Activated T-helper 2 cell treated with anti-CD3 and anti-CD28 coated beads, Interferon-gamma antibody, Interleukin-2, Interleukin-4, amounts not matched to agents 10 μg/mL and 5 μg/mL and 100 μg/mL, durations not matched to agents 14 hours and 24 hours and 36 hours (primary cell): ENCODE results near the gene DLGAP4. TPM values are rescaled to one million over a fixed set of nuclear protein-coding genes. Genes with fewer than 3 reads are reported as not detected.

ENCODE experiments used
- DNase-seq: peaks from one replicate; pipeline ENCODE4 v3.0.0; 2021; ENCODE audit warnings: low spot score
- H3K27ac Mint-ChIP-seq: one replicate; pipeline ENCODE4 v1.8.0; 2021; ENCODE audit warnings: mixed read lengths
- H3K27me3 Mint-ChIP-seq: one replicate; pipeline ENCODE4 v1.8.0; 2021; ENCODE audit warnings: low read depth, mixed read lengths
- H3K36me3 Mint-ChIP-seq: one replicate; pipeline ENCODE4 v1.8.0; 2021; ENCODE audit warnings: low read depth, mixed read lengths
- H3K4me1 Mint-ChIP-seq: one replicate; pipeline ENCODE4 v1.8.0; 2021; ENCODE audit warnings: low read depth, mixed read lengths
- H3K4me3 Mint-ChIP-seq: one replicate; pipeline ENCODE4 v1.8.0; 2021; ENCODE audit warnings: low read depth, mild to moderate bottlenecking, moderate library complexity, mixed read lengths
- H3K9me3 Mint-ChIP-seq: one replicate; pipeline ENCODE4 v1.8.0; 2021; ENCODE audit warnings: mixed read lengths
- intact Hi-C: fragments of 100-400 bp; cut with micrococcal nuclease; formaldehyde crosslinking; loops from one replicate; pipeline ENCODE4 v1.15.1; 2023
- total RNA-seq: library from RNA; stranded (reverse); gene quantifications from 2 replicates; pipeline ENCODE4 v1.2.3, GENCODE V29; 2022

DLGAP4 gene
- total RNA-seq, 1 donor from 2014 or later: 37.4 TPM

DNA sequence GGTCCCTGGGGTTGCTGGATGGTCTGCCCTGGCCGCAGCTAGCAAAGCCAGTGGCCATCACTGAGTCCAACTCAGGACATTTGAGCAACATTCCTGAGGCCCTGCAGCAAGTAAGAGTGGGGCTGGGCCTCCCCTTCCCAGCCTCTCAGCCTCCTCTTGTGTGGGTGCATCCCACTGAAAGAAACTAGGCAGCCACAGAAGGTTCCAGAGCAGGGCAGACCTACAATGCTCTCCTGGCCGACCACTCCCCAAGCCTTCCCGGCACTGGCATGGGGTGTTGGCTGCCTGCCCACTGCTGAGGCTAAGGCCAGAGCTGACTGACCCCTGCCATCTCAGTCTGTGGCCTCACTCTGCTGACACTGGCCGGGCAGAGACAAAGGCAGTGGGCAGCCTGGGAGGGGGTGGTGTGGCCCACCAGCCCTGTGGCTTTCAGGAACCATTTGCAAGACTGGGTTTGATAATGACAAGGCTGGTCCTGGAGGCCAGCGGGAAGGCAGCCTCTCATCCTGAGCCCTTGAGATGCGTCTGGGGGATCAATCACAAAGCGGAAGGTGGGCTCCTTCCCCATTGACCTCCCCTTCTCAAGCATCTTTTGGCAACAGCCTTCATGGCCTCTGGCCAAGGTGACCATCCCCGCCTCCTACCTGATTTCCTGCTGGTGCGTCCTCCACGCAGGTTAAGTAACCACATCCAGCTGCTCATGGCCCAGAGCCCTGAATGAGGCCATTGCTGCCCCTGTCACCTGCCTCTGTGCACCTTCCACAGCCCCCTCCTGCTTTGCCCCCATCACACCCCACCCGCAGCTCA lies 9.6 kb downstream of the DLGAP4 start:
- Mint-ChIP-seq H3K27me3 (no peaks in the 10 kb centered on the region), H3K9me3 (no peaks in the 10 kb centered on the region), H3K36me3 (no peaks in the 10 kb centered on the region), H3K4me1 (no peaks in the 10 kb centered on the region), H3K27ac (no peak overlapping the region), H3K4me3 (no peak overlapping the region)
- DNase-seq: no peak
- intact Hi-C loops: no loop called here

DNA sequence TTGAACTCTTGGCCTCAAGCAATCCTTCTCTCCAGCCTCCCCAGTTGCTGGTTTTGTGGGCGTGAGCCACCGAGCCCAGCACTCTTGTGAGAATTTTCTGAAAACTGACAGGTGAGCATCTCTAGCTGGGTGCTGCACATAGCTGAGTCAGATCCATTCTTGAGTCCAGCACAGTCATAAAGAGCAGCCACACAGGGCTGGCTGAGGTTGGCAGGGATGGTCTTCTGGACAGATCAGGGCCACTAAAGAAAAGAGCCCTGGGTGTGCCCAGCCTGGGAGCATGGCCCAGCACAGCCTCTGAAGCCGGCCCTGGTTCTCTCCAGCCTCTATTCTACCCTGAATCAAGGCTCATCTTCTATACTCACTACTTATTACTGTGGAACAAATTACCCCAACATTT lies 11.5 kb downstream of the DLGAP4 start:
- H3K27me3 Mint-ChIP-seq: no peaks in the 10 kb centered on the region
- no peaks in the 10 kb centered on the region for H3K36me3 Mint-ChIP-seq
- no peak for DNase-seq
- H3K4me1 Mint-ChIP-seq: no peaks in the 10 kb centered on the region
- no peak overlapping the region for H3K4me3 Mint-ChIP-seq
- intact Hi-C loops: no loop called here
- H3K27ac Mint-ChIP-seq: no peak overlapping the region
- no peaks in the 10 kb centered on the region for H3K9me3 Mint-ChIP-seq

DNA sequence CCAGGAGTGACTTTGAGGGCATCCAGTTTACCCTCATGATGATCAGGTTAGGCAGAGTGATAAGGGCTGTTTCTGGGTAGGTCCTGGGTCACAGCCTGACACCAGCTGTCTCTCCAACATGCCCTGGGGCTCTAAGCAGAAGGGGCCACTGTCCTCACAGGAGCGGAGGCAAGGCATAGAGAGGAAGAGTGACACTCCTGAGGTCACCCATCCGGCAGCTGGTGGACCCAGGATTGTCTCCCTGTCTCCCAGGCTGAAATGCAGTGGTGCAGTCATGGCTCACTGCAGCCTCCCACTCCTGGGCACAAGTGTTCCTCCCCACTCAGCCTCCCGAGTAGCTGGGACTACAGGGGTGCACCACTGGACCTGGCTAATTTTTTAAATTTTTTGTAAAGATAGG lies 12.0 kb downstream of the DLGAP4 start:
- Mint-ChIP-seq H3K27ac (no peak overlapping the region), H3K4me1 (no peaks in the 10 kb centered on the region), H3K4me3 (no peak overlapping the region), H3K27me3 (no peaks in the 10 kb centered on the region), H3K36me3 (no peaks in the 10 kb centered on the region), H3K9me3 (no peaks in the 10 kb centered on the region)
- intact Hi-C loops: no loop called here
- DNase-seq: no peak

DNA sequence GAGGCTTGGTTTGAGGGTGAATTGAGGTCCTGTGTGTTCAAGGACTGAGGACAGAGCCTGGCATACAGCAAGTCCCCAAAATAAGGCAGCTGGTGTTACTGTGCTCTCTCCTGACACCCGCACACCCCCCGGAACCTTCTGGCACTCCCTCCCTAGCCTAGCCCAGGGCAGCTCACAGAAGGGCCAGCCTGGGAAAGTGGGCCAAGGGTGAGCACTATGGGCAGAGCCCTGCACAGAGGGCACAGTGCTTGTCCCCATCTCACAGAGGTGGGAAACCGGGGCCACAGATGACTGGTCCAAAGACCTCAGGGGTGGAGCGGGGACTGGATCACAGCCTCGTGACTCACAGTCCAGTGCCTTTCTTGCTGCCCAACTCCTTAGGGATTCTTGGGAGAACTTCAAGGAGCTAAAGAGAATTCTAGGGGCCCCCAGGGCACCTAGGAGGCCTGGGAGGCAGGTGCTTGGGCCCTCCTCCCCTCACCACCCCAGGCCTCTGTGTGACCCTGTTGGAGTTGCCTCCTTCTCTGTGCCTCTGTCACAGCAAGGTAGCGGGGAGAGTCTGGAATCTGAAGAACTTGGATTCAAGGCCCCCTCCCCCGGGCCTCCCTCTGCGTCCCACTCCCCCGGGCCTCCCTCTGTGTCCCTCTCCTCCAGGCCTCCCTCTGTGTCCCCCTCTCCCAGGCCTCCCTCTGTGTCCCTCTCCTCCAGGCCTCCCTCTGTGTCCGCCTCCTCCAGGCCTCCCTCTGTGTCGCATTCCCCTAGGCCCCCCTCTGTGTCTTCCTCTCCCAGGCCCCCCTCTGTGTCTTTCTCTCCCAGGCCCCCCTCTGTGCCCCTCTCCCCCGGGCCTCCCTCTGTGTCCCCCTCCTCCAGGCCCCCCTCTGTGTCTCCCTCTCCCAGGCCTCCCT lies 13.5 kb downstream of the DLGAP4 start:
- H3K27ac Mint-ChIP-seq: no peak overlapping the region
- H3K9me3 Mint-ChIP-seq: peaks cover 1% of the 10 kb centered on the region
- H3K27me3 Mint-ChIP-seq: no peaks in the 10 kb centered on the region
- intact Hi-C loops: no loop called here
- DNase-seq: no peak
- H3K36me3 Mint-ChIP-seq: no peaks in the 10 kb centered on the region
- no peaks in the 10 kb centered on the region for H3K4me1 Mint-ChIP-seq
- H3K4me3 Mint-ChIP-seq: no peak overlapping the region

DNA sequence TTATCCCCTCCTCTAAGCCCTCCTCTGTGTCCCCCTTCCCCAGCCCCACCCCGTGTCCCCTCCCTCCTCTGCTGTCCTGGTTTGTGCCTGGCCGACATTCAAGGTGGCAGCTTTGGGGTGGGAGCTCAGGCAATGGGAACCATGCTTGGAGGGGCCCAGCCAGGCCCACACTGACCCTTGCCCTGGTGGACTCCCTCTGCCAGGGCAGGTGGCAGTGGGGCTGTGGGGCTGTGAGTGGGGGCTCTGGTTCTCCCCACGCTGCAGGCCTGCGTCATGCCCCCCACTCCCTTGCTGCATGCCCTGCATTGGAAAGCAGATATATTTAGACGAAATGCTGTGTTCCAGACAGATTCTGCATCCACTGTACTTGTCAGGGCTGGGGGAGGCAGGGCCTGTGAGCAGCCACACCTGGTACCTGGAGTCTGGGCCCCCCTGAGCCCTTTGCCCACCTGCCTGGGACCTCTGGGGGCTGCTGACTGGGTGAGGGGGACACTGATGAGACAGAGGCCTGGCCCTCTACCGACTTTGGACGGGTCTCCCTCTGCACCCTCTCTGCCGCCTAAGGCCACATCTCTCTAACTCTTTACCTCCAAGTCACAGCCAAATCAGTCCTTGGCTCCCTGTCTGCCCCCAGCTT lies 14.2 kb downstream of the DLGAP4 start:
- no peak overlapping the region for H3K27ac Mint-ChIP-seq
- H3K4me1 Mint-ChIP-seq: no peaks in the 10 kb centered on the region
- H3K9me3 Mint-ChIP-seq: peaks cover 4% of the 10 kb centered on the region
- peaks cover 2% of the 10 kb centered on the region for H3K27me3 Mint-ChIP-seq
- no peak for DNase-seq
- H3K36me3 Mint-ChIP-seq: no peaks in the 10 kb centered on the region
- H3K4me3 Mint-ChIP-seq: no peak overlapping the region
- intact Hi-C loops: no loop called here

DNA sequence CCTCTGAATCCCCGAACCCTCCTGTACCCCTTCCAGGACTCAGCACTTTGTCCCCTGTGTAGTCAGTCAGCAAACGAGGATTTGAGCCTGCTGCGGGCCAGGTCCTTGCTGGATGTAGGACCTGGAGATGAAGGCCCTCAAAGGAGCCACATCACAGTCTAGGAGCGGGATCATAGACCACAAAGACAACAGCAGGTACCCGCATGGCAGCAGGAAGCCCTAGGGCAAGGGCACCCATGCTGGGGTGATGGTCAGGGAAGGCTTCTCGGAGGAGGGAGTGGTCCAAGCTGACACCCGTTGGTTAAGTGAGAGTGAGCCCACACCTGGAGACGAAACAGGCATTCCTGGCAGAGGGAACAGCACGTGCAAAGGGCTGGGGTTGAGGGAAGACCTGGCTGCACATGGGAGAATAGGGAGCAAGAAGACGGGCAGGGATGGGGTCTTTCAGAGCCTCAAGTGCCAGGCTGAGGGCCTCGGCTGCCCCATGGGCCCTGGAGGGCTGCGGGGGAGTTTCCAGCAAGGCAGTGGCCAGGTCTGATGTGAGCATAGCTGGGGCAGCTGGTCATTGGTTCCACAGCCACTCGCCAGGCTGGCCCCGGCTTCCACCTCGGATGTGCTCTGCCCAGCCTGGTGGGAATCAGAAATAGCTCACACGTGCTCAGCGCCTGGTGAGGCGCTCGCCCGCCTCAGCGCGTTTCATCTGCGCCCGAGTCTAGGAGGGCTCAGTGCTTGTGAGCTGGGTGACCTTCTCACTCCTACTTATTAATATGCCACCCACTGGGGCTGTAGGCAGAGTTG lies 15.0 kb downstream of the DLGAP4 start:
- no peak for DNase-seq
- intact Hi-C loops: no loop called here
- Mint-ChIP-seq H3K27me3 (peaks cover 2% of the 10 kb centered on the region), H3K4me3 (no peak overlapping the region), H3K27ac (no peak overlapping the region), H3K4me1 (no peaks in the 10 kb centered on the region), H3K36me3 (no peaks in the 10 kb centered on the region), H3K9me3 (peaks cover 6% of the 10 kb centered on the region)

DNA sequence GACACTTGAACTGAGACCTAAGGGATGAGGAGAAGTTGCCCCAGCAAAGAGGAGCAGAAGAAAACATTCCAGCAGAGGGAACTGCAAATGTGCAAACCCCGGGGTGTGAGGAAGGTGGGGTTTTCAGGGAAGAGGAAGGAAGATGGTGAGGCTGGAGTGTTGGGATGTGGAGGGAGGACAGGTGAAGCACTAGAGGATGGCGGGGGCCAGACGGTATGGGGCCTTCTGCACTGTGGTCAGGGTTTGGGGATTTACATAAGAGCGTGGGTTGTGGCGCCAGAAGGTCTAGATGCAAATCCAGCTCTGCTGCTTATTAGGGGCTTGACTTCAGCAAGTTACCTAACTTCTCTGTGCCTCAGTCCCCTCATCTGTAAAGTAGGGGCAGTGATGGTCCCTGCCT lies 16.0 kb downstream of the DLGAP4 start:
- peaks cover 2% of the 10 kb centered on the region for H3K27me3 Mint-ChIP-seq
- peaks cover 9% of the 10 kb centered on the region for H3K9me3 Mint-ChIP-seq
- DNase-seq: no peak
- H3K36me3 Mint-ChIP-seq: no peaks in the 10 kb centered on the region
- H3K27ac Mint-ChIP-seq: no peak overlapping the region
- H3K4me1 Mint-ChIP-seq: no peaks in the 10 kb centered on the region
- H3K4me3 Mint-ChIP-seq: no peak overlapping the region
- intact Hi-C loops: no loop called here

DNA sequence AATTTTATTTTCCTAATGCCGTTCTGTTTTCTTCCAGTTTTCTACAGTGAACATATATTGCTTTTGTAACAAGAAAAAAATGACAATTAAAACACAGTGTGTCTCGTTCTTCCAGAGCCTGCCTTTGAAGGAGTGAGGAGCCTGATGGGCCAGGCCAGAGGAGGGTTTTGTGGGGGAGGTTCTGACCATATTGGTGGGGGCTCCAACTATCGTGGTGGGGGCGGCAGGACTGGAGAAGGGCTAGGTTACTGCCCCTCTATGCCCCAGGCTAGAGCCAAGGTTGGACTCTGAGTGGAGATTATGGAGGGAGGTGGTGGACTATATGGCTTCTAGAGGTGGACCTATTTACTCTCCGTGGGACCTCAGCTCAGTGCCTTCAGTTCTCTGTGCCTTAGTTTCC lies 24.0 kb downstream of the DLGAP4 start:
- DNase-seq: no peak
- H3K27me3 Mint-ChIP-seq: peaks cover 7% of the 10 kb centered on the region
- H3K36me3 Mint-ChIP-seq: no peaks in the 10 kb centered on the region
- intact Hi-C loops: no loop called here
- no peaks in the 10 kb centered on the region for H3K4me1 Mint-ChIP-seq
- peaks cover 4% of the 10 kb centered on the region for H3K9me3 Mint-ChIP-seq
- no peak overlapping the region for H3K27ac Mint-ChIP-seq
- no peak overlapping the region for H3K4me3 Mint-ChIP-seq

DNA sequence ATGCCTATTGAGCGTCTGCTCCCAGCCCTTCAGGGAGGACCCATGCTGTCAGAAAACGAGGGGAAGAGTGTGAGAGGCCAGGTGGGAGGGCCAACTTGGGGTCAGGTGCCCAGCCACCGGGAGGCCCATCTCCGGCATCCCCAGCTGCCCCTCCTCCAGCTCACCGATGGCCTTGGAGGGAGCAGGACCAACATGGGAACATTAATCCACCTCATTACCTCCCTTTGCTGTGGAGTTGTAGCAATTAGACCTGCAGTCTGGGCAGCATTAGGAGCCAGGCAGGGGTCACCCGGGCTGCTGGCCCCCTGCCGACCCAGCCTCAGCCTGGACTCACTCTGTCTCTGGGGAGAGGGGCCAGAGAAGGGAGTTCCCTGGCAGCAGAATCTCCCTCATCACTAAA lies 25.1 kb downstream of the DLGAP4 start:
- H3K27ac Mint-ChIP-seq: no peak overlapping the region
- H3K27me3 Mint-ChIP-seq: peaks cover 8% of the 10 kb centered on the region
- intact Hi-C loops: no loop called here
- no peaks in the 10 kb centered on the region for H3K4me1 Mint-ChIP-seq
- no peaks in the 10 kb centered on the region for H3K36me3 Mint-ChIP-seq
- no peak overlapping the region for H3K4me3 Mint-ChIP-seq
- no peak for DNase-seq
- peaks cover 1% of the 10 kb centered on the region for H3K9me3 Mint-ChIP-seq

DNA sequence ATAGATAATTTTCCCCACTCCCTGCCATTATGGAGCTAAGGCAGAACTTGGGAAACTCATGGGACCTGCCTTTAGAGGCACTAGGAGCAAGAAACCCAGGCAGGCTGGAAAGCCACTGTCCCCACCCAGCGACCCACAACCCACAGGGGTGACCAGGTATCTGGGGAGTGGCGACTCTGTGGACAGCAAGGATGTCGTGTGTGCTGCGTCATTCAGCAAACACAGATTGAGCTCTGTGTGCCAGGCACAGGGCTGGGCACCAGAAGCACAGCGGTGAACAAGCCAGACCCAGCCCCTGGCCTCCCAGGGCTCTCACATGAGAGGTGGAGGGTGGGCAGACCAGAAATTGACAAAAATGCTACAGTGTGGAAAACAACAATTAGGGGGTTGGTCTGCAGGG lies 27.7 kb downstream of the DLGAP4 start:
- no peak overlapping the region for H3K27ac Mint-ChIP-seq
- H3K4me1 Mint-ChIP-seq: no peaks in the 10 kb centered on the region
- intact Hi-C loops: no loop called here
- no peak for DNase-seq
- H3K4me3 Mint-ChIP-seq: no peak overlapping the region
- H3K36me3 Mint-ChIP-seq: no peaks in the 10 kb centered on the region
- H3K9me3 Mint-ChIP-seq: no peaks in the 10 kb centered on the region
- H3K27me3 Mint-ChIP-seq: peaks cover 8% of the 10 kb centered on the region

DNA sequence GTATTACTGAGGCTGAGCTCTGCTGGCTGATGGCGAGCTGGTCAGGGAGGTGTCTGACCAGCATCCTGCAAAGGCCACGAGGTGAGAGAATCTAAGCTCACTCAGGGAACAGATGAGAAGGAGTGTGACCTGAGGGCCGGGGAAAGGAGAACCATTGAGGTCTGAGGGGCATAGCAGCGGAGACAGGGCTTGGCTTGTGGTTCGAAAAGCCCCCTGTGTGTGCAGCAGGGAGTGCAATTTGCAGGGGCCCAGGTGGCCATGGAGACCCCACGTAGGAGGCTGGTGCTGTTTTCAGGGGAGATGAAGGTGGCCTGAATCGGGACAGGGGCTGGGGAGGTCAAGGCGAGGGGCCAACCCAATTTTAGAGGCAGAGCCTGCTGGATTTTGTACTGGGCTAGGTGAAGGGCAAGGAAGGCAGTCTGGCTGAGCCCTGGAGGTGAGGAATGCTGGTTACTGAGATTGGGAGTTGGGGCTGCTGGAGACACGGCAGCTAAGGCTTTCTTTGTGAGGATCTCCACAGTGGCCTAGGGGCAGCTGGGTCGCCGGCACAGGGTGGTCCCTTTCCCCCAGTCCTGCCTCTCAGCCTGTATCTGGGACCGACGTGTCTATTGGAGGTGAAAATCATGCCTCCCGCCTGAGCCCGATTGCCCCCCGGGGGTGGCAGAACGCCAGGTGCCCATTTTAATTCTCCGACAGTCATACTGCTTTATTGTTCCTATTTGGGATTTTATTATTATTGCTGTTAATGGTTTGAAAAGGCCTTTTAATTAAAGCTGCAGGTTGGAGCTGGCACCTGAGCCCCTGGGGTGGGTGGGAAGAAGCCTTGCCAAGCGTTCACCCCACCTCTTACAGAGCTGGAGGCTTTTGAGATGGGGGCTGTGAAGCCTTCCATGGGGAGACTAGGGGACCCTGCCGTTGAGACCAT lies 28.4 kb downstream of the DLGAP4 start:
- intact Hi-C loops: no loop called here
- Mint-ChIP-seq H3K27me3 (peaks cover 8% of the 10 kb centered on the region), H3K36me3 (no peaks in the 10 kb centered on the region), H3K27ac (no peak overlapping the region), H3K4me3 (no peak overlapping the region), H3K9me3 (no peaks in the 10 kb centered on the region), H3K4me1 (no peaks in the 10 kb centered on the region)
- DNase-seq: no peak
